Measurements from ENCODE around the gene SERAC1.

SERAC1 gene

GRCh38 chr6:158118886-158119285 lies 49.2 kb downstream of the SERAC1 start:
- Histone ChIP-seq H4K8ac (ENCODE audit: low read depth, low read length) (no peak overlapping the region), H3K14ac (ENCODE audit: low read length) (no peak overlapping the region), H2BK5ac (ENCODE audit: low read length) (no peak overlapping the region), H2AFZ (ENCODE audit: low read length) (no peak overlapping the region), H2BK15ac (ENCODE audit: low read length) (no peak overlapping the region), H3K79me1 (ENCODE audit: low read depth, low read length) (no peaks in the 10 kb centered on the region), H3K9me3 (replicated peaks in 1 of 2; ENCODE audit: control insufficient read depth in 2 of 2, insufficient read depth in 1 of 2, low read depth in 1 of 2, low read length in 2 of 2) (no peaks in the 10 kb centered on the region), H3K18ac (ENCODE audit: low read length) (no peak overlapping the region), H3K9ac (ENCODE audit: low read depth, low read length, poor library complexity) (no peak overlapping the region), H2BK12ac (ENCODE audit: low read length) (no peak overlapping the region), H4K91ac (ENCODE audit: low read depth, low read length, poor library complexity) (no peak overlapping the region), H3K4ac (ENCODE audit: low read length) (no peak overlapping the region), H3K4me3 (ENCODE audit: low read length in 2 of 2) (no peak overlapping the region), H3K36me3 (replicated peaks in 1 of 2; ENCODE audit: control insufficient read depth in 2 of 2, insufficient read depth in 2 of 2, low read length in 2 of 2) (peaks cover 6 to 55% of the 10 kb centered on the region in 2 donors), H3K23ac (ENCODE audit: low read depth, low read length, poor library complexity) (no peak overlapping the region), H3K27ac (replicated peaks; ENCODE audit: low read length) (no peak overlapping the region), H3K4me1 (ENCODE audit: control insufficient read depth in 2 of 2, insufficient read depth in 1 of 2, low read depth in 1 of 2, low read length in 2 of 2) (peaks cover 2 to 5% of the 10 kb centered on the region in 2 donors), H2BK120ac (ENCODE audit: low read depth, low read length) (no peak overlapping the region), H2AK5ac (ENCODE audit: low read depth, low read length) (no peak overlapping the region), H3K4me2 (ENCODE audit: insufficient read depth, low read length, poor library complexity, severe bottlenecking) (no peak overlapping the region), H3K27me3 (ENCODE audit: control insufficient read depth in 3 of 3, insufficient read depth in 3 of 3, low read depth in 1 of 3, low read length in 3 of 3) (no peaks in the 10 kb centered on the region)
- no CpG with 5 or more reads among the region's 3 CpGs for WGBS, 2 donors (ENCODE audit: extremely low coverage in 2 of 2, insufficient read length in 2 of 2, insufficient replicate concordance in 1 of 2)
- DNase-seq (ENCODE audit: low spot score): no peak

DNA sequence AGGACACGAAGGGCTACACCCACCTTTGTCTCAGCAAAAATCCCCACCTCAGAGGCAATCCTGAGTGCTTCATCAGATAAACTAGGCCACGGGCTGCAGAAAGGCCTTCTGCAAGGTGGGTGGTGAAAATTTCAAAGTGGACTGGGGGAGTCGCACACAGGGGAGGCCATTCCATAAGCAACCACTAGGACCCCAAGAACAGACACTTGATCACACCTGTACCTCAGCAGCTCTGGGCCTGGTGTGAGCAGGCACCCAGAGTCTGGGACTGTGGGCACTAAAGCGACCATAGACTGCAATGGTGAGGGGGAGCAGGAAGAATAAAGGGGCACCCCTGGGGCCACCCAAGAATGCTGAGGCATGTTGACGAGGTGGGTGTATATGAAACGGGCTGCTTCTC lies 52.6 kb downstream of the SERAC1 start:
- H3K36me3 ChIP-seq (replicated peaks in 1 of 2; ENCODE audit: control insufficient read depth in 2 of 2, insufficient read depth in 2 of 2, low read length in 2 of 2): peaks cover 11 to 82% of the 10 kb centered on the region in 2 donors
- peaks cover 0 to 4% of the 10 kb centered on the region in 2 donors for H3K4me1 ChIP-seq (ENCODE audit: control insufficient read depth in 2 of 2, insufficient read depth in 1 of 2, low read depth in 1 of 2, low read length in 2 of 2)
- H3K14ac ChIP-seq (ENCODE audit: low read length): no peak overlapping the region
- no peaks in the 10 kb centered on the region for H3K27me3 ChIP-seq (ENCODE audit: control insufficient read depth in 3 of 3, insufficient read depth in 3 of 3, low read depth in 1 of 3, low read length in 3 of 3)
- H2BK5ac ChIP-seq (ENCODE audit: low read length): peak overlapping the region; percentile 18
- no peak overlapping the region for H3K23ac ChIP-seq (ENCODE audit: low read depth, low read length, poor library complexity)
- WGBS, 2 donors (ENCODE audit: extremely low coverage in 2 of 2, insufficient read length in 2 of 2, insufficient replicate concordance in 1 of 2): no CpG with 5 or more reads among the region's 6 CpGs
- H3K79me1 ChIP-seq (ENCODE audit: low read depth, low read length): no peaks in the 10 kb centered on the region
- H3K9me3 ChIP-seq (replicated peaks in 1 of 2; ENCODE audit: control insufficient read depth in 2 of 2, insufficient read depth in 1 of 2, low read depth in 1 of 2, low read length in 2 of 2): no peaks in the 10 kb centered on the region
- H2AK5ac ChIP-seq (ENCODE audit: low read depth, low read length): no peak overlapping the region
- no peak overlapping the region for H4K8ac ChIP-seq (ENCODE audit: low read depth, low read length)
- H3K27ac ChIP-seq (replicated peaks; ENCODE audit: low read length): no peak overlapping the region
- H3K4ac ChIP-seq (ENCODE audit: low read length): no peak overlapping the region
- H4K91ac ChIP-seq (ENCODE audit: low read depth, low read length, poor library complexity): no peak overlapping the region
- no peak overlapping the region for H2AFZ ChIP-seq (ENCODE audit: low read length)
- H3K18ac ChIP-seq (ENCODE audit: low read length): no peak overlapping the region
- H3K4me2 ChIP-seq (ENCODE audit: insufficient read depth, low read length, poor library complexity, severe bottlenecking): no peak overlapping the region
- no peak overlapping the region for H2BK12ac ChIP-seq (ENCODE audit: low read length)
- H2BK120ac ChIP-seq (ENCODE audit: low read depth, low read length): no peak overlapping the region
- no peak overlapping the region for H3K9ac ChIP-seq (ENCODE audit: low read depth, low read length, poor library complexity)
- no peak for DNase-seq (ENCODE audit: low spot score)
- H3K4me3 ChIP-seq (ENCODE audit: low read length in 2 of 2): no peak overlapping the region
- H2BK15ac ChIP-seq (ENCODE audit: low read length): no peak overlapping the region

- Histone ChIP-seq H2BK120ac (ENCODE audit: low read depth, low read length) (no peak overlapping the region), H3K18ac (ENCODE audit: low read length) (peak overlapping the region; percentile 69), H3K4me2 (ENCODE audit: insufficient read depth, low read length, poor library complexity, severe bottlenecking) (no peak overlapping the region), H3K4ac (ENCODE audit: low read length) (no peak overlapping the region), H4K91ac (ENCODE audit: low read depth, low read length, poor library complexity) (no peak overlapping the region), H3K4me3 (ENCODE audit: low read length in 2 of 2) (peak overlapping the region in 1 of 2 donors; percentile 22), H3K9me3 (replicated peaks in 1 of 2; ENCODE audit: control insufficient read depth in 2 of 2, insufficient read depth in 1 of 2, low read depth in 1 of 2, low read length in 2 of 2) (no peaks in the 10 kb centered on the region), H2AK5ac (ENCODE audit: low read depth, low read length) (no peak overlapping the region), H3K23ac (ENCODE audit: low read depth, low read length, poor library complexity) (no peak overlapping the region), H2AFZ (ENCODE audit: low read length) (no peak overlapping the region), H3K9ac (ENCODE audit: low read depth, low read length, poor library complexity) (no peak overlapping the region), H4K8ac (ENCODE audit: low read depth, low read length) (no peak overlapping the region), H2BK12ac (ENCODE audit: low read length) (no peak overlapping the region), H3K27me3 (ENCODE audit: control insufficient read depth in 3 of 3, insufficient read depth in 3 of 3, low read depth in 1 of 3, low read length in 3 of 3) (no peaks in the 10 kb centered on the region), H2BK15ac (ENCODE audit: low read length) (no peak overlapping the region), H3K27ac (replicated peaks; ENCODE audit: low read length) (no peak overlapping the region), H2BK5ac (ENCODE audit: low read length) (peak overlapping the region; percentile 18), H3K36me3 (replicated peaks in 1 of 2; ENCODE audit: control insufficient read depth in 2 of 2, insufficient read depth in 2 of 2, low read length in 2 of 2) (peaks cover 11 to 82% of the 10 kb centered on the region in 2 donors), H3K14ac (ENCODE audit: low read length) (no peak overlapping the region), H3K4me1 (ENCODE audit: control insufficient read depth in 2 of 2, insufficient read depth in 1 of 2, low read depth in 1 of 2, low read length in 2 of 2) (peaks cover 0 to 4% of the 10 kb centered on the region in 2 donors), H3K79me1 (ENCODE audit: low read depth, low read length) (no peaks in the 10 kb centered on the region)
- WGBS, 2 donors (ENCODE audit: extremely low coverage in 2 of 2, insufficient read length in 2 of 2, insufficient replicate concordance in 1 of 2): no CpG with 5 or more reads among the region's 4 CpGs
- no peak for DNase-seq (ENCODE audit: low spot score)
Observed at GRCh38 chr6:158115102-158115501, 53.0 kb downstream of the SERAC1 start.

DNA sequence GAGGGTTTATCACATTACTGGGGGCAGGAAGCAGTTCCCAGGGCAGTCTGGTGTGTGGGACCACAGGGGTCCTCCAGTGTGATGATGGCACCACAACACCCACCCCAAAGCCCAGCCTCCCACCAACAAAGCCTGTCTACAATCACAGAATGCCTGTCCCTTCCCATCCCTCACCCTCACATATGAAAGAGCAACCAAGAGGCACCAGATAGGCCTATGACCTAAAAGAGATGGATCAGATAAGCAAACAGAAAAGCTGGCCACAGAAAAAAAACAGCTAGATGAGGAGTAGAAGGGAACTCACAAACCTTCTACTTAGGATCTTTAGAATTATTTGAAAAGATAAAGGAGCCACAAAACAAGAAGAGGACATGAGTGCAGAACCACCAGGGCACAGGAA lies 54.3 kb downstream of the SERAC1 start:
- DNase-seq (ENCODE audit: low spot score): no peak

More for the DNA sequence above, 54.3 kb downstream of the SERAC1 start:
- Histone ChIP-seq H2BK5ac (ENCODE audit: low read length) (no peak overlapping the region), H3K4ac (ENCODE audit: low read length) (no peak overlapping the region), H3K79me1 (ENCODE audit: low read depth, low read length) (no peaks in the 10 kb centered on the region), H2AFZ (ENCODE audit: low read length) (no peak overlapping the region), H4K8ac (ENCODE audit: low read depth, low read length) (no peak overlapping the region), H3K4me2 (ENCODE audit: insufficient read depth, low read length, poor library complexity, severe bottlenecking) (no peak overlapping the region), H3K23ac (ENCODE audit: low read depth, low read length, poor library complexity) (no peak overlapping the region), H3K27ac (replicated peaks; ENCODE audit: low read length) (no peak overlapping the region), H2BK15ac (ENCODE audit: low read length) (no peak overlapping the region), H3K4me1 (ENCODE audit: control insufficient read depth in 2 of 2, insufficient read depth in 1 of 2, low read depth in 1 of 2, low read length in 2 of 2) (peaks cover 0 to 4% of the 10 kb centered on the region in 2 donors), H3K18ac (ENCODE audit: low read length) (no peak overlapping the region), H4K91ac (ENCODE audit: low read depth, low read length, poor library complexity) (no peak overlapping the region), H3K14ac (ENCODE audit: low read length) (no peak overlapping the region), H2AK5ac (ENCODE audit: low read depth, low read length) (no peak overlapping the region), H2BK120ac (ENCODE audit: low read depth, low read length) (no peak overlapping the region), H3K27me3 (ENCODE audit: control insufficient read depth in 3 of 3, insufficient read depth in 3 of 3, low read depth in 1 of 3, low read length in 3 of 3) (no peaks in the 10 kb centered on the region), H3K9me3 (replicated peaks in 1 of 2; ENCODE audit: control insufficient read depth in 2 of 2, insufficient read depth in 1 of 2, low read depth in 1 of 2, low read length in 2 of 2) (no peaks in the 10 kb centered on the region), H3K4me3 (ENCODE audit: low read length in 2 of 2) (no peak overlapping the region), H3K36me3 (replicated peaks in 1 of 2; ENCODE audit: control insufficient read depth in 2 of 2, insufficient read depth in 2 of 2, low read length in 2 of 2) (peaks cover 13 to 84% of the 10 kb centered on the region in 2 donors), H2BK12ac (ENCODE audit: low read length) (no peak overlapping the region), H3K9ac (ENCODE audit: low read depth, low read length, poor library complexity) (peak overlapping the region; percentile 45)
